Measurements from ENCODE around the gene TAAR2.

DNA sequence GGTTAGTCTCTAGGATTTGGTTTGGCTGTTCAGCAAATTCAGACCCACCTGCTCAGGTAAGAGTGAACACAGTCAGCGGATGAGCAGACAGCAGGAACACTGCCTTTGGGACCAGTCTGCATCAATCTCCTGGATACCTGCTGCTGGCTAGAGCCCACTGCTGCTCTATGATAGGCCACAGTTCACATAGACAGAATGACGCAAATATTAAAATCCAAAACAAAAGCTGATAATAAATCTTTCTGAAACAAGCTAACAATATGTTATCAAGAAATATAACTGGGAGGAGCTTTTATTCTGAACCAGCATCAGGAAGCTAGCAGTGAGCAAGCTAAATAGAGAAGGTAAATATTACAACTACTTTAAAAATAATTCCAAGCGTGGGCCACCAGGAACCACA, 35.0 kb upstream of the TAAR2 start, which contains the start of gene TAAR1:
- TF ChIP-seq POLR2A (IDR thresholded peaks at IDR 0.05; ENCODE audit: low read length) (no peak), GATA1 (IDR thresholded peaks at IDR 0.05; ENCODE audit: low read depth, low read length) (no peak)
